CD4-positive, alpha-beta T cell (primary cell): ENCODE data around the gene TIMM22. TPM values are rescaled to one million over a fixed set of nuclear protein-coding genes. Genes with fewer than 3 reads are reported as not detected.
"Not testable (repeated sequence)": the region's sequence is repeated elsewhere in the genome, so short reads cannot be mapped to it uniquely, and the experiment has no call there.

Source experiments
- ATAC-seq: fragments of 200-7000 bp; cut with Tn5 transposase; one replicate; pipeline ENCODE4 v1.10.0; 2022; ENCODE audit warnings: mild to moderate bottlenecking; ENCODE audit not compliant: poor library complexity
- CTCF ChIA-PET: fragments of 350-600 bp; sonication (Branson Sonifier 250); formaldehyde crosslinking; loops from one replicate; lab custom pipeline; 2021; ENCODE audit warnings: antibody characterized with exemption, inconsistent platforms; lab: Charles Lee
- POLR2A ChIA-PET: fragments of 350-600 bp; sonication (Branson Sonifier 250); formaldehyde crosslinking; loops from one replicate; lab custom pipeline; 2021; ENCODE audit warnings: antibody characterized with exemption, inconsistent platforms; lab: Charles Lee
- DNase-seq, 14 experiments: peaks; one replicate each; pipeline ENCODE4 v3.0.0-alpha.2; 2013 to 2020; ENCODE audit warnings: mixed read lengths in 2 of 14
- H3K27ac ChIP-seq, 2 donors: one replicate each; pipeline versions ENCODE4 v1.5.1 to v1.7.0; 2013; ENCODE audit warnings: low read length in 2 of 2, low read depth in 1 of 2, mild to moderate bottlenecking in 1 of 2
- H3K27me3 ChIP-seq, 2 experiments: 1 replicate in 1 of 2; 2 replicates in 1 of 2; pipeline versions ENCODE4 v1.6.1 to v1.7.0; 2013; ENCODE audit warnings: low read length in 2 of 2, control low read depth in 1 of 2, mild to moderate bottlenecking in 1 of 2, moderate library complexity in 1 of 2; ENCODE audit not compliant: insufficient read depth in 2 of 2, control insufficient read depth in 1 of 2
- H3K36me3 ChIP-seq: one replicate; pipeline ENCODE4 v1.6.1; 2013; ENCODE audit warnings: low read length, control low read depth; ENCODE audit not compliant: insufficient read depth
- H3K4me1 ChIP-seq: one replicate; pipeline ENCODE4 v1.6.1; 2013; ENCODE audit warnings: low read length, control low read depth; ENCODE audit not compliant: insufficient read depth
- H3K4me3 ChIP-seq: one replicate; pipeline ENCODE4 v1.5.1; 2013; ENCODE audit warnings: mild to moderate bottlenecking, low read length, moderate library complexity
- H3K9me3 ChIP-seq, 2 experiments: 1 replicate in 1 of 2; 2 replicates in 1 of 2; pipeline versions ENCODE4 v1.6.1 to v1.7.0; 2013; ENCODE audit warnings: low read length in 2 of 2, mild to moderate bottlenecking in 2 of 2, control low read depth in 1 of 2, moderate library complexity in 1 of 2; ENCODE audit not compliant: control insufficient read depth in 1 of 2, insufficient read depth in 1 of 2
- H3K27ac Mint-ChIP-seq: one replicate; pipeline ENCODE4 v1.8.0; 2020; ENCODE audit warnings: mixed read lengths
- H3K27me3 Mint-ChIP-seq: one replicate; pipeline ENCODE4 v1.8.0; 2021; ENCODE audit warnings: mixed read lengths
- H3K36me3 Mint-ChIP-seq: one replicate; pipeline ENCODE4 v1.8.0; 2021; ENCODE audit warnings: low read depth, mixed read lengths
- H3K4me1 Mint-ChIP-seq: one replicate; pipeline ENCODE4 v1.8.0; 2021; ENCODE audit warnings: low read depth, mixed read lengths
- H3K4me3 Mint-ChIP-seq: one replicate; pipeline ENCODE4 v1.8.0; 2020; ENCODE audit warnings: mild to moderate bottlenecking, mixed read lengths
- H3K9me3 Mint-ChIP-seq: one replicate; pipeline ENCODE4 v1.8.0; 2020; ENCODE audit warnings: mixed read lengths
- CTCF ChIP-seq: fragments of 200-600 bp; IDR thresholded peaks from one replicate; pipeline ENCODE4 v1.8.0; 2022; ENCODE audit warnings: antibody characterized with exemption, mild to moderate bottlenecking
- intact Hi-C, 2 experiments: fragments of 100-400 bp; cut with DNase I in 1 of 2; cut with micrococcal nuclease in 1 of 2; formaldehyde crosslinking; loops; one replicate each; pipeline versions ENCODE4 v1.15.1 to v1.9.0; 2023 to 2025; cut with DNase I, micrococcal nuclease
- total RNA-seq, 174 experiments: library from RNA in 2 of 174; stranded (reverse) in 2 of 174; gene quantifications; one replicate each; pipeline ENCODE4 v1.2.3 and lab custom pipeline; 2021 to 2026

Gene TIMM22
- total RNA-seq, 2 experiments from 2014 or later, result 10.2 to 10.9 TPM

GRCh38 chr17:1045456-1045855, 48.5 kb downstream of the TIMM22 start:
- Mint-ChIP-seq H3K4me3 (no peak overlapping the region), H3K4me1 (no peaks in the 10 kb centered on the region), H3K36me3 (peaks cover 48% of the 10 kb centered on the region), H3K27ac (no peak overlapping the region), H3K9me3 (no peaks in the 10 kb centered on the region), H3K27me3 (no peaks in the 10 kb centered on the region)
- Histone ChIP-seq H3K9me3 (no peaks in the 10 kb centered on the region), H3K4me1 (no peaks in the 10 kb centered on the region), H3K27me3 (no peaks in the 10 kb centered on the region), H3K4me3 (no peak overlapping the region), H3K27ac (no peak overlapping the region), H3K36me3 (peaks cover 43% of the 10 kb centered on the region)
- POLR2A ChIA-PET, result no interaction called here
- ATAC-seq (no peak), DNase-seq (no peak)
- intact Hi-C loops, result no loop called here
- no peak for TF ChIP-seq CTCF
- CTCF ChIA-PET, result no interaction called here

- ChIA-PET CTCF (no interaction called here), POLR2A (no interaction called here)
- Mint-ChIP-seq H3K27me3 (no peaks in the 10 kb centered on the region), H3K36me3 (peaks cover 40% of the 10 kb centered on the region), H3K4me3 (no peak overlapping the region), H3K4me1 (no peaks in the 10 kb centered on the region), H3K27ac (no peak overlapping the region), H3K9me3 (no peaks in the 10 kb centered on the region)
- TF ChIP-seq CTCF, result no peak
- DNase-seq (no peak), ATAC-seq (no peak)
- H3K4me1 ChIP-seq, result no peaks in the 10 kb centered on the region
- no peaks in the 10 kb centered on the region for H3K27me3 ChIP-seq
- H3K36me3 ChIP-seq, result peaks cover 39% of the 10 kb centered on the region
- H3K27ac ChIP-seq, result no peak overlapping the region
- intact Hi-C loops, result no loop called here
- H3K4me3 ChIP-seq, result no peak overlapping the region
- no peaks in the 10 kb centered on the region for H3K9me3 ChIP-seq
Measured at GRCh38 chr17:1047177-1047878, 50.4 kb downstream of the TIMM22 start.

- H3K4me1 Mint-ChIP-seq, result no peaks in the 10 kb centered on the region
- no peak overlapping the region for H3K27ac Mint-ChIP-seq
- H3K9me3 ChIP-seq, result no peaks in the 10 kb centered on the region
- DNase-seq (no peak), ATAC-seq (no peak)
- H3K4me3 ChIP-seq, result no peak overlapping the region
- H3K36me3 ChIP-seq, result peaks cover 34% of the 10 kb centered on the region
- H3K27me3 Mint-ChIP-seq, result no peaks in the 10 kb centered on the region
- no peak overlapping the region for H3K27ac ChIP-seq
- POLR2A ChIA-PET, result no interaction called here
- H3K36me3 Mint-ChIP-seq, result peaks cover 33% of the 10 kb centered on the region
- CTCF ChIA-PET, result interaction anchor here (0.5 kb wide), 1 partner anchor 868 kb away, joined by 3 read pairs; no protein-coding TSS in a partner anchor
- no peaks in the 10 kb centered on the region for H3K27me3 ChIP-seq
- no peak overlapping the region for H3K4me3 Mint-ChIP-seq
- TF ChIP-seq CTCF, result no peak
- intact Hi-C loops, result no loop called here
- H3K4me1 ChIP-seq, result no peaks in the 10 kb centered on the region
- no peaks in the 10 kb centered on the region for H3K9me3 Mint-ChIP-seq
Measured at GRCh38 chr17:1047879-1048470, 51.0 kb downstream of the TIMM22 start.

GRCh38 chr17:1048516-1049115, 51.7 kb downstream of the TIMM22 start:
- H3K27me3 ChIP-seq, H3K4me1 ChIP-seq, H3K4me1 Mint-ChIP-seq, H3K9me3 ChIP-seq, DNase-seq, intact Hi-C loops, H3K4me3 Mint-ChIP-seq, ATAC-seq, H3K27ac ChIP-seq, H3K4me3 ChIP-seq, POLR2A ChIA-PET, H3K9me3 Mint-ChIP-seq, H3K27ac Mint-ChIP-seq, H3K27me3 Mint-ChIP-seq: not testable (repeated sequence)
- CTCF ChIA-PET, result interaction anchor here (0.5 kb wide), 1 partner anchor 868 kb away, joined by 3 read pairs; no protein-coding TSS in a partner anchor
- H3K36me3 Mint-ChIP-seq, result peaks cover 36% of the 10 kb centered on the region
- H3K36me3 ChIP-seq, result peaks cover 34% of the 10 kb centered on the region
